GM19467 (cell line): ENCODE results near the gene TMA7.
"Not testable (repeated sequence)": the region's sequence is repeated elsewhere in the genome, so short reads cannot be mapped to it uniquely, and the experiment has no call there.

Experiments
- ATAC-seq: cut with Tn5 transposase; IDR thresholded peaks from one replicate; pipeline ENCODE4 v1.9.1; 2021; ENCODE audit warnings: mild to moderate bottlenecking, moderate library complexity; ENCODE audit not compliant: unreplicated experiment

The TMA7 gene

DNA sequence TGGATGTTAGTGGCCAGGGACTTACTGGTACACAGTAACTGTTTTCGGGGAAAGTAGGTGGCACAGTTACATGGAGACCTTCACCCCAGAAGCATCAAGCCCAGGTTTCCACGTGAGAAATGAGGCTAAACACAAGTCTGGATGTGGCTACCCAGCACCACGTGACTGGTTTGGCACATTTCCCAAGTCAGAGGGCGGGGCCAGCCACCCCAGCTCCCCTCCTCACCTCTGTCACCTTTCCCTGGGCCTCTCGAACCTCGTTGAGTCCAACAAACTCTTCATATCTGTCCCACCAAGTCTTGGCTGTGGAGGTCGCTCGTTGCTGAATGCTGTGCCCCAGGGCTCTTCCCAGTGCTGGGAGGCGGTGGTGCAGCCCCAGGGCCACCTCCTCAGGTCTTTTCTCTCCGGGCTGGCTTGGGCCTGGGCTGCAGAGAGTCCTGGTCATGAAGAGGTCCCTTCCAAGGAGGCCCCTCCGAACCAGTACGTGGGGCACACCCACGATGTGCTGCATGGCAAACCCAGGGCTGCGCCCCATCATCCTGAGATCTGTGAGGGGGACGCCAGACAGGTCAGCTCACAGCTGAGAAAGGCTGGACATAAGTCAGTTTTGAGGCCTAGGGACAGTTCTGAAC, 5.3 kb upstream of the TMA7 start:
- no peak for ATAC-seq

GRCh38 chr3:48435223-48435595, 4.8 kb upstream of the TMA7 start:
- no peak for ATAC-seq

- no peak for ATAC-seq
Observed at GRCh38 chr3:48435774-48436476, 4.1 kb upstream of the TMA7 start.

- ATAC-seq = no peak
Observed at GRCh38 chr3:48436477-48436787, 3.6 kb upstream of the TMA7 start.

DNA sequence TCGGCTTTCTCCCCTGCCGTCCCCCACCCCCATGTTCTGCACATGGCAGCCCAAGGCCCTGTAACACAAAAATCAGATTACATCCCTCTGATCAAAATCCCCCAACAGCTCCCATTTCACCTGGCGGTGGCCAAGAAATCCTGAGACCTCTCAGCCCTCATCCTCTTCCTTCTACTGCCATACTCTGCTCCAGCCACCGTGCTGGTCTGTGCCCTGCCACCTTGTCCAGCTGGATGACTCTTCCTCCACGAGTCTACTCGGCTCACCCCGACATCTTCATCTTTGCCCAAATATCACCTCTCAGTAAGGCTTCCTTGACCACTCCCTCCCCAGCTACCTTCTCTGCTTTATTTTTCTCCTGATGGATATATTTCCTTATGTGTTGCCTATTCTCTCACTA, 3.2 kb upstream of the TMA7 start:
- ATAC-seq = no peak

DNA sequence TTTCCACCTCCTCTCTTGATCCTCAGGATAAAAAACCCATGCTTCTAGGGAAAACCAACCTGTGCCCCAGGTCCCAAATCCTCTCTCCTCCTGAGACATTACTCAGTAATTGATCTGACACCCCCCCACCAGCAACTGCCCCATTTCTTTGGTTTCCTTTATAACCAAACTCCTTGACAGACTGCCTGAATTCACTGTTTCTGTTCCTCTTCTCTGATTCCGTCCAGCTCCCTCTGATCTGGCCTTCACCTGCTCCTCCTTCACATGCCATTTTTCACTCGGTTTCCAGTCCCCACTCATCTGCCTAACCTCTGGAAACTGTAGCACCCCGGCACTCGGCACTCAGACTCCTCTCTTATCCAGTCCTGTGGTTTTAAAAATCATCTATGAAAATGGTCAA, 2.2 kb upstream of the TMA7 start:
- ATAC-seq = no peak

GRCh38 chr3:48440590-48440958, 517 bp downstream of the TMA7 start:
- ATAC-seq = no peak

DNA sequence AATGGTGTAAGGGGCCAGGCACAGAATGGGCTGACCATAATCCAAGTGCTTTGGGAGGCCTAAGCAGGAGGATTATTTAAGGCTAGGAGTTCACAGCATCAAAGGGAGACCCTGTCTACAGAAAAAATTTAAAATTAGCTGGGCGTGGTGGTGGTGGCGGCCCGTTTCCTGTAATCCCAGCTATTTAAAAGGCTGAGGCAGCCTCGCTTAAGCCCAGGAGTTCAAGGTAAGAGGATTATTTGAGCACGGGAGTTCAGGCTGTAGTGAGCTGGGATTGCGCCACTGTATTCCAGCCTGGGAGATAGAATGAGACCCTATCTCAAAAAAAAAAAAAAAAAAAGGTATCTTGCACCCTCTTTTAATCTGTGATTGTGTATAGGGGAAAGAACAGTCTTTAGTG, 1.9 kb downstream of the TMA7 start:
- no peak for ATAC-seq

GRCh38 chr3:48445277-48445882, 5.3 kb downstream of the TMA7 start:
- ATAC-seq = no peak

- no peak for ATAC-seq
Observed at GRCh38 chr3:48446043-48446424, 6.0 kb downstream of the TMA7 start.

- ATAC-seq = peak; percentile 94
Observed at GRCh38 chr3:48446425-48447193, 6.6 kb downstream of the TMA7 start, which contains the start of gene ATRIP. Gene ATRIP (plus strand): TSS chr3:48446737. CDS start chr3:48446846, 109 bp downstream.

DNA sequence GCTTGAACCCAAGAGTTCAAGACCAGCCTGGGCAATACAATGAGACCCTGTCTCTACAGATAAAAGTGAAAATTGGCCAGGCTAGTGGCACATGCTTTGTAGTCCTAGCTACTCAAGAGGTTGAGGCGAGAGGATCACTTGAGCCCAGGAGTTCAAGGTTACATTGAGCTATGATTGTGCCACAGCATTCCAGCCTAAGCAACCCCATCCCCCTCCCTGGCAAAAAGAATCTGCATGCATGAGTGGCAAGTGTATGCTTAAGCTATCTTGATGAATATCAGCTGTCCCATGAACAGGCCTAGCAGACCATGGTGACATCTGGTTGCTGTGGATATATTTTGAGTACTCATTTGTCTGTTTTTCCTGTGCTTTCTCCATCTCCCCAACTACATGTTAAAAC, 11.2 kb downstream of the TMA7 start:
- no peak for ATAC-seq

- no peak for ATAC-seq
Observed at GRCh38 chr3:48456456-48456855, 16.4 kb downstream of the TMA7 start.

DNA sequence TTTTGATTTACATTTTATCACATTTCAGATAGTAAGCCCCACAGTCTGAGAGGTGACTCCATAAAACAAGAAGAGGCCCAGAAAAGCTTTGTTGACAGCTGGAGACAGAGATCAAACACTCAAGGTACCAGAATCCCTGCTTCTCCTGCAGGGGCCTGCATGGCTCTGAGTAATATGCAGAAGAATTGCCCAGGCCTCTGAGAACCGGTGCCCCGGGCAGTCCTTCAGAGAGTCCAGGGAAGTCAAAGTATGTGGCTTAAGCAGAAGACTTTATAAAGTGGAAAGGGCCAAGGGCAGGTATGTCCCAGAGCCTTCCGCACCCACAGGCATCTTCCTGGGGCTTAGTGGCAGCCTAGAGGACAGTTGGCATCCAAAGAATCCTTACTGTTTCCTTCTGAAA, 19.3 kb downstream of the TMA7 start:
- no peak for ATAC-seq

DNA sequence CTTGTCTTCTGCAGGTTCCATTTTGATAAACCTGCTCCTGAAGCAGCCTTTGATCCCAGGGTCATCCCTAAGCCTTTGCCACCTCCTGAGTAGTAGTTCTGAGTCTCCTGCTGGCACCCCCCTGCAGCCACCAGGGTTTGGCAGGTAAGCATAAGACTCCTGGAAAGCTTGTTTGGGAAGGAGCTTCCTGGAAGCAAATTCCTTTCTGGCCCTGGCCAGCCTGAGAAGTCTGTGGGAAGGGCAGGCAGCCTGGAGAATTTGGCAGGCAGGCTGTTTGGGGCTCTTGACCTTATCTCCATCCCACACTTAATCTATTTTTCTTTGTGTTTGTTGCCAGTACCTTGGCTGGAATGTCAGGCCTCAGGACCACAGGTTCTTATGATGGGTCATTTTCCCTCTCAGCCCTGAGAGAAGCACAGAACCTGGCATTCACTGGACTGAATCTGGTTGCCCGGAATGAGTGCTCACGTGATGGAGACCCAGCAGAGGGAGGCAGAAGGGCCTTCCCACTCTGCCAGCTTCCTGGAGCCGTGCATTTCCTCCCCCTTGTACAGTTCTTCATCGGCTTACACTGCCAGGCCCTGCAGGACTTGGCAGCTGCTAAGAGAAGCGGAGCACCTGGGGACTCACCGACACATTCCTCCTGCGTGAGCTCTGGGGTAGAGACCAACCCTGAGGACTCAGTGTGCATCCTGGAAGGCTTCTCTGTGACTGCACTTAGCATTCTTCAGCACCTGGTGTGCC, 19.9 kb downstream of the TMA7 start:
- no peak for ATAC-seq

DNA sequence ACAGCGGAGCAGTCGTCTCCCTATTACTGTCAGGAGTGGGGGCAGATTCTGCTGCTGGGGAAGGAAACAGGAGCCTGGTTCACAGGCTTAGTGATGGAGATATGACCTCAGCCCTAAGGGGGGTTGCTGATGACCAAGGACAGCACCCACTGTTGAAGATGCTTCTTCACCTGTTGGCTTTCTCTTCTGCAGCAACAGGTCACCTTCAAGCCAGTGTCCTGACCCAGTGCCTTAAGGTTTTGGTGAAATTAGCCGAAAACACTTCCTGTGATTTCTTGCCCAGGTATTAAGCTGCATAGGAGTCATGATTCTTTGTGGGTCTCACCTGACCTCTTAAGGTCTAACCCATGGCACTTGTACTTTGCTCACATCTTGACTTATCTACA, 20.5 kb downstream of the TMA7 start:
- ATAC-seq = no peak

GRCh38 chr3:48461767-48462166, 21.7 kb downstream of the TMA7 start:
- ATAC-seq = not testable (repeated sequence)

GRCh38 chr3:48463703-48464102, 23.6 kb downstream of the TMA7 start:
- no peak for ATAC-seq

- ATAC-seq = no peak
Observed at GRCh38 chr3:48464713-48465221, 24.7 kb downstream of the TMA7 start.

- ATAC-seq = no peak
Observed at GRCh38 chr3:48465237-48465530, 25.1 kb downstream of the TMA7 start.
